GM12878 (cell line): ENCODE results near the gene CDC14A. TPM values are rescaled to one million over a fixed set of nuclear protein-coding genes. Genes with fewer than 3 reads are reported as not detected.

Experiments
- ATAC-seq: fragments of 200-7000 bp; cut with Tn5 transposase; 3 replicates; pipeline ENCODE4 v1.9.1; 2020; ENCODE audit warnings: mild to moderate bottlenecking, moderate library complexity
- BruUV-seq: library from RNA; stranded (reverse); fragments of 400-500 nt; replicated peaks from 2 replicates; lab custom pipeline; 2021; lab: Mats Ljungman, UMichigan
- CTCF ChIA-PET: fragments of 300-600 bp; sonication (Branson Sonifier 250); formaldehyde crosslinking; extraction: SDS; loops from one replicate; lab custom pipeline; 2021; ENCODE audit warnings: inconsistent platforms; lab: Yijun Ruan, JAX
- POLR2A ChIA-PET: fragments of 350-600 bp; formaldehyde crosslinking; extraction: SDS; loops from one replicate; lab custom pipeline; 2021; ENCODE audit warnings: inconsistent platforms; lab: Charles Lee
- RAD21 ChIA-PET: fragments of 300-600 bp; sonication (Branson Sonifier 250); formaldehyde crosslinking; loops from one replicate; lab custom pipeline; 2023; ENCODE audit warnings: antibody characterized with exemption; ENCODE audit not compliant: unreplicated experiment; lab: Charles Lee
- SMC1A ChIA-PET: fragments of 300-600 bp; sonication (Branson Sonifier 250); formaldehyde crosslinking; loops from one replicate; lab custom pipeline; 2023; ENCODE audit not compliant: unreplicated experiment, uncharacterized antibody; lab: Charles Lee
- DNase-seq: peaks from one replicate; pipeline ENCODE4 v3.0.0-alpha.2; 2011; ENCODE audit warnings: low read depth, low spot score
- FAIRE-seq: peaks from 3 replicates; lab custom pipeline; 2011; peaks lifted over from hg19 to GRCh38; lab: Jason Lieb, UNC
- H2AFZ ChIP-seq: 2 replicates; pipeline ENCODE4 v1.6.0; 2011; ENCODE audit warnings: low read depth, low read length, control low read depth; ENCODE audit not compliant: control insufficient read depth
- H3K27ac ChIP-seq: 2 replicates; pipeline ENCODE4 v1.5.1; 2011; ENCODE audit warnings: control low read depth; ENCODE audit not compliant: control insufficient read depth, insufficient read depth
- H3K27me3 ChIP-seq, 2 experiments: replicated peaks in 1 of 2; 2 replicates each; pipeline versions ENCODE4 v1.6.0 to v1.6.1; 2011; ENCODE audit warnings: low read length in 1 of 2; ENCODE audit not compliant: control insufficient read depth in 2 of 2, insufficient read depth in 2 of 2
- H3K36me3 ChIP-seq, 2 experiments: 2 replicates each; pipeline ENCODE4 v1.5.1; 2011; ENCODE audit warnings: low read length in 1 of 2; ENCODE audit not compliant: control insufficient read depth in 2 of 2, insufficient read depth in 2 of 2
- H3K4me1 ChIP-seq: 2 replicates; pipeline ENCODE4 v1.6.1; 2011; ENCODE audit warnings: mild to moderate bottlenecking, low read length, moderate library complexity, mixed read lengths; ENCODE audit not compliant: control insufficient read depth, insufficient read depth
- H3K4me2 ChIP-seq: 2 replicates; pipeline ENCODE4 v1.6.0; 2011; ENCODE audit warnings: control low read depth; ENCODE audit not compliant: control insufficient read depth, insufficient read depth
- H3K4me3 ChIP-seq: fragments of 200-600 bp; sonication (generic); 2 replicates; pipeline ENCODE4 v1.5.1; 2016
- H3K79me2 ChIP-seq: 2 replicates; pipeline ENCODE4 v1.6.0; 2011; ENCODE audit warnings: low read length; ENCODE audit not compliant: control insufficient read depth, insufficient read depth
- H3K9ac ChIP-seq: 2 replicates; pipeline ENCODE4 v1.8.0; 2011; ENCODE audit warnings: low read length, control low read depth, mixed read lengths; ENCODE audit not compliant: control insufficient read depth, insufficient read depth
- H3K9me3 ChIP-seq: replicated peaks from 3 replicates; pipeline ENCODE4 v1.5.1; 2011; ENCODE audit warnings: mild to moderate bottlenecking, low read length; ENCODE audit not compliant: control insufficient read depth, insufficient read depth
- H4K20me1 ChIP-seq: 2 replicates; pipeline ENCODE4 v1.6.0; 2011; ENCODE audit not compliant: control insufficient read depth, insufficient read depth
- BRCA1 ChIP-seq: IDR thresholded peaks from 2 replicates; pipeline ENCODE4 v1.6.1; 2011; ENCODE audit warnings: low read depth, low read length, improper control_type of control experiment
- E2F8 ChIP-seq: fragments of 450-650 bp; IDR thresholded peaks from 2 replicates; pipeline ENCODE4 v1.6.1; 2018; ENCODE audit warnings: mild to moderate bottlenecking, low read depth, moderate library complexity; ENCODE audit not compliant: partially characterized antibody
- E4F1 ChIP-seq: fragments of 450-650 bp; IDR thresholded peaks from 2 replicates; pipeline ENCODE4 v1.6.1; 2018; ENCODE audit warnings: borderline replicate concordance, mild to moderate bottlenecking; ENCODE audit not compliant: partially characterized antibody
- EP300 ChIP-seq, 2 experiments: fragments of 150-350 bp in 1 of 2; IDR thresholded peaks; 2 replicates each; pipeline ENCODE4 v1.6.1; 2011 to 2012; ENCODE audit warnings: low read depth in 2 of 2, low read length in 2 of 2, borderline replicate concordance in 1 of 2, improper control_type of control experiment in 1 of 2, inconsistent platforms in 1 of 2; ENCODE audit not compliant: control insufficient read depth in 1 of 2
- MTA2 ChIP-seq: fragments of 450-650 bp; IDR thresholded peaks from 2 replicates; pipeline ENCODE4 v1.6.1; 2016; ENCODE audit warnings: low read depth, mild to moderate bottlenecking, moderate library complexity
- PAX5 ChIP-seq: IDR thresholded peaks from 2 replicates; pipeline ENCODE4 v1.6.1; 2011; ENCODE audit warnings: low read depth, low read length, borderline replicate concordance
- SIX5 ChIP-seq: IDR thresholded peaks from 2 replicates; pipeline ENCODE4 v1.6.1; 2011; ENCODE audit warnings: mild to moderate bottlenecking, low read depth, low read length, moderate library complexity; ENCODE audit not compliant: severe bottlenecking
- ZBTB11 ChIP-seq: fragments of 450-650 bp; formaldehyde crosslinking; IDR thresholded peaks from 2 replicates; pipeline ENCODE4 v1.5.0; 2022; ENCODE audit warnings: mild to moderate bottlenecking, missing genetic modification characterization
- WGBS: methylation state at CpG from one replicate; pipeline ENCODE4 v1.1.6; 2016; ENCODE audit warnings: low lambda C conversion rate; ENCODE audit not compliant: insufficient replicate concordance, insufficient coverage; ENCODE audit errors: missing lambda C conversion rate; 5-methylcytosine and 5-hydroxymethylcytosine counted together
- in situ Hi-C: fragments of 300-500 bp; cut with MboI; formaldehyde crosslinking; loops from 9 replicates; pipeline ENCODE4 v1.14.3; 2018; ENCODE audit warnings: mixed read lengths
- intact Hi-C: fragments of 100-400 bp; cut with micrococcal nuclease; formaldehyde crosslinking; loops from one replicate; pipeline ENCODE4 v1.14.2; 2022; ENCODE audit not compliant: unreplicated experiment
- polyA plus RNA-seq, 11 experiments: library from polyadenylated mRNA; depleted of rRNA in 4 of 11; unstranded in 6 of 11; stranded (reverse) in 5 of 11; fragments of >200 nt; fragmentation: Nextera tagmentation in 4 of 11; fragmentation: Illumina TruSeq in 1 of 11; extraction: Ambion mirVana in 4 of 11; extraction: Trizol in 1 of 11; gene quantifications; 1 replicate in 1 of 11; 2 replicates in 10 of 11; pipeline versions ENCODE4 v1.2.1 to v1.2.3, GENCODE V29; 2011 to 2016; ENCODE audit warnings: inconsistent platforms in 2 of 11, missing spikeins in 2 of 11, low read depth in 1 of 11
- total RNA-seq, 4 experiments: library from RNA; depleted of rRNA in 3 of 4; stranded (reverse); fragments of >200 nt in 3 of 4; fragmentation: Illumina TruSeq in 1 of 4; extraction: Trizol in 1 of 4; gene quantifications; 2 replicates each; pipeline versions ENCODE4 v1.2.1 to v1.2.3, GENCODE V29; 2013 to 2021

CDC14A gene
- total and polyA plus RNA-seq, 10 of the 15 experiments (the other 5 are each of a cell fraction or from before 2014, with no cell fraction given): 1.5 to 7.1 (median 5.5) TPM

GRCh38 chr1:100332331-100332730 lies 20.0 kb upstream of the CDC14A start (continued):
- TF ChIP-seq ZBTB11: no peak

- H3K27ac ChIP-seq: no peak overlapping the region
- H2AFZ ChIP-seq: no peak overlapping the region
- H3K9me3 ChIP-seq: no peaks in the 10 kb centered on the region
- no peaks in the 10 kb centered on the region for H3K4me1 ChIP-seq
- ChIA-PET POLR2A (no interaction called here), CTCF (interaction anchor here (1.1 kb wide), 1 partner anchor 66 kb away, joined by 3 read pairs; no protein-coding TSS in a partner anchor), RAD21 (no interaction called here), SMC1A (no interaction called here)
- FAIRE-seq (no peak), ATAC-seq (no peak), DNase-seq (no peak)
- intact Hi-C loops (no loop called here), in situ Hi-C loops (no loop called here)
- H3K36me3 ChIP-seq: no peaks in the 10 kb centered on the region
- H3K27me3 ChIP-seq: no peaks in the 10 kb centered on the region; a peak in 1 of 4 replicates
- H4K20me1 ChIP-seq: no peaks in the 10 kb centered on the region
- WGBS: 41% methylated on average over 1 of the region's 1 CpG
- no peak overlapping the region for H3K9ac ChIP-seq
- no peak overlapping the region for H3K4me2 ChIP-seq
- no peaks in the 10 kb centered on the region for H3K79me2 ChIP-seq
- H3K4me3 ChIP-seq: no peak overlapping the region
- no TSS peak for BruUV-seq
- TF ChIP-seq SIX5: no peak
- TF ChIP-seq PAX5: no peak
- TF ChIP-seq EP300 (IDR thresholded peaks at IDR 0.05; ENCODE audit: borderline replicate concordance in 1 of 2, control insufficient read depth in 1 of 2, low read depth in 2 of 2, low read length in 2 of 2): no peak
- TF ChIP-seq E2F8: no peak
- no peak for TF ChIP-seq E4F1
- no peak for TF ChIP-seq BRCA1
- TF ChIP-seq MTA2: no peak
- no peak for TF ChIP-seq ZBTB11
These were observed 16.9 kb upstream of the CDC14A start for GRCh38 chr1:100335436-100335835.
